Measurements from ENCODE around the gene EIF2S2.

GRCh38 chr20:34070859-34071258, 41.2 kb downstream of the EIF2S2 start:
- TF ChIP-seq CTCF (IDR thresholded peaks at IDR 0.05; ENCODE audit: poor library complexity) (no peak), EZH2 (IDR thresholded peaks at IDR 0.05; ENCODE audit: borderline replicate concordance) (no peak)
